Transverse colon (tissue), 4 donors: ENCODE results near the gene NLGN4Y. TPM values are rescaled to one million over a fixed set of nuclear protein-coding genes. Genes with fewer than 3 reads are reported as not detected.

Experiments
- DNase-seq: peaks from one replicate; pipeline ENCODE4 v3.0.0-alpha.2; 2019
- H3K27ac ChIP-seq, 4 donors: fragments of 200-600 bp; sonication (generic); 2 replicates each; pipeline ENCODE4 v1.5.1; 2016 to 2018; ENCODE audit warnings: inconsistent platforms in 4 of 4
- H3K27me3 ChIP-seq: fragments of 200-600 bp; sonication (generic); 2 replicates; pipeline ENCODE4 v1.5.1; 2017; ENCODE audit warnings: inconsistent platforms
- H3K36me3 ChIP-seq, 4 donors: fragments of 200-600 bp; sonication (generic); 2 replicates each; pipeline ENCODE4 v1.5.1; 2017 to 2019; ENCODE audit warnings: inconsistent platforms in 4 of 4
- H3K4me1 ChIP-seq, 4 donors: fragments of 200-600 bp; sonication (generic); 2 replicates each; pipeline ENCODE4 v1.5.1; 2017 to 2020; ENCODE audit warnings: inconsistent platforms in 4 of 4
- H3K4me3 ChIP-seq, 4 donors: fragments of 200-600 bp; sonication (generic); 1 replicate in 1 of 4; 2 replicates in 3 of 4; pipeline versions ENCODE4 v1.5.1 to v1.6.1; 2017 to 2019; ENCODE audit warnings: inconsistent platforms in 4 of 4
- H3K9me3 ChIP-seq, 2 donors: fragments of 200-600 bp; sonication (generic); 2 replicates each; pipeline ENCODE4 v1.5.1; 2017 to 2019; ENCODE audit warnings: inconsistent platforms in 2 of 2
- CTCF ChIP-seq, 5 experiments: fragments of 200-600 bp in 3 of 5; fragments of 450-650 bp in 2 of 5; sonication (generic) in 3 of 5; IDR thresholded peaks; 1 replicate in 2 of 5; 2 replicates in 3 of 5; pipeline ENCODE4 v1.5.1; 2016 to 2017; ENCODE audit warnings: antibody characterized with exemption in 5 of 5, inconsistent platforms in 3 of 5, mild to moderate bottlenecking in 2 of 5, moderate library complexity in 1 of 5
- EP300 ChIP-seq: sonication (generic); formaldehyde crosslinking; IDR thresholded peaks from one replicate; pipeline ENCODE4 v1.6.1; 2017; ENCODE audit warnings: antibody characterized with exemption, low read depth
- POLR2A ChIP-seq: fragments of 450-650 bp; IDR thresholded peaks from one replicate; pipeline ENCODE4 v1.6.1; 2016; ENCODE audit warnings: antibody characterized with exemption, mild to moderate bottlenecking, moderate library complexity
- POLR2AphosphoS5 ChIP-seq, 3 donors: sonication (generic); formaldehyde crosslinking; IDR thresholded peaks; one replicate each; pipeline ENCODE4 v1.6.1; 2016; ENCODE audit warnings: antibody characterized with exemption in 3 of 3
- WGBS, 2 donors: methylation state at CpG; one replicate each; pipeline ENCODE4 v1.1.5; 2018; ENCODE audit warnings: low coverage in 1 of 2; 5-methylcytosine and 5-hydroxymethylcytosine counted together
- in situ Hi-C, 4 donors: fragments of 200-750 bp; cut with MboI; loops; one replicate each; pipeline versions ENCODE4 v1.15.0 to v1.15.1; 2017; ENCODE audit warnings: low sequenced_read_pairs in 3 of 4, low pct_ligation_motif_present in 1 of 4, low pct_unique_long_range_greater_than_20kb in 1 of 4
- intact Hi-C: fragments of 100-400 bp; cut with DNase I; formaldehyde crosslinking; loops from one replicate; pipeline ENCODE4 v1.15.1; 2023; ENCODE audit warnings: low total_unique reads
- total RNA-seq, 4 donors: library from RNA; depleted of rRNA; stranded (reverse); fragments of >200 nt; gene quantifications; one replicate each; pipeline ENCODE4 v1.1.0, GENCODE V29; 2016

Gene NLGN4Y
- total RNA-seq, 4 donors from 2014 or later: 4.2 to 4.9 TPM; not detected in 2

- DNase-seq: no peak
- in situ Hi-C loops (no loop called here), intact Hi-C loops (no loop called here)
- H3K9me3 ChIP-seq: no peaks in the 10 kb centered on the region
- H3K4me3 ChIP-seq: no peak overlapping the region
- 53% methylated on average over 4 of the region's 7 CpGs; no CpG with 5 or more reads in 1 of the 2 donors for WGBS, 2 donors
- no peak overlapping the region for H3K27ac ChIP-seq
- no peak for TF ChIP-seq CTCF (IDR thresholded peaks at IDR 0.05)
- TF ChIP-seq POLR2AphosphoS5 (IDR thresholded peaks at IDR 0.05): no peak
- no peak for TF ChIP-seq POLR2A
- TF ChIP-seq EP300: no peak
- no peaks in the 10 kb centered on the region for H3K36me3 ChIP-seq
- no peaks in the 10 kb centered on the region for H3K27me3 ChIP-seq
- H3K4me1 ChIP-seq: no peaks in the 10 kb centered on the region
These were observed 4.0 kb downstream of the NLGN4Y start for GRCh38 chrY:14528361-14528760.

GRCh38 chrY:14536703-14537102 is 12.4 kb downstream of the NLGN4Y start:
- no peaks in the 10 kb centered on the region for H3K27me3 ChIP-seq
- no peak overlapping the region for H3K4me3 ChIP-seq
- intact Hi-C loops (no loop called here), in situ Hi-C loops (no loop called here)
- no peaks in the 10 kb centered on the region for H3K9me3 ChIP-seq
- no peaks in the 10 kb centered on the region for H3K36me3 ChIP-seq
- no peaks in the 10 kb centered on the region for H3K4me1 ChIP-seq
- TF ChIP-seq POLR2AphosphoS5 (IDR thresholded peaks at IDR 0.05) (no peak), CTCF (IDR thresholded peaks at IDR 0.05) (no peak), POLR2A (no peak), EP300 (no peak)
- H3K27ac ChIP-seq: no peak overlapping the region
- DNase-seq: no peak

GRCh38 chrY:14543506-14543905 is 19.2 kb downstream of the NLGN4Y start:
- H3K27ac ChIP-seq: no peak overlapping the region

GRCh38 chrY:14581294-14581693 is 57.0 kb downstream of the NLGN4Y start:
- WGBS, 2 donors: no CpG with 5 or more reads among the region's 3 CpGs
- Histone ChIP-seq H3K36me3 (no peaks in the 10 kb centered on the region), H3K4me3 (no peak overlapping the region), H3K27me3 (no peaks in the 10 kb centered on the region), H3K4me1 (no peaks in the 10 kb centered on the region), H3K27ac (no peak overlapping the region), H3K9me3 (no peaks in the 10 kb centered on the region)
- intact Hi-C loops: no loop called here
- in situ Hi-C loops: no loop called here
- no peak for TF ChIP-seq CTCF (IDR thresholded peaks at IDR 0.05)
- TF ChIP-seq POLR2A: no peak
- no peak for TF ChIP-seq EP300
- no peak for TF ChIP-seq POLR2AphosphoS5 (IDR thresholded peaks at IDR 0.05)
- DNase-seq: no peak

More at GRCh38 chrY:14543506-14543905, 19.2 kb downstream of the NLGN4Y start:
- Histone ChIP-seq H3K36me3 (no peaks in the 10 kb centered on the region), H3K9me3 (no peaks in the 10 kb centered on the region), H3K4me1 (no peaks in the 10 kb centered on the region), H3K4me3 (no peak overlapping the region), H3K27me3 (no peaks in the 10 kb centered on the region)
- WGBS, 2 donors: no CpG with 5 or more reads among the region's 5 CpGs
- no peak for DNase-seq
- intact Hi-C loops (no loop called here), in situ Hi-C loops (no loop called here)
- TF ChIP-seq POLR2A (no peak), EP300 (no peak), POLR2AphosphoS5 (IDR thresholded peaks at IDR 0.05) (no peak), CTCF (IDR thresholded peaks at IDR 0.05) (no peak)
